HG03097 (cell line): ENCODE results near the gene ANXA5.
A peak's percentile ranks its signal among the peaks of the same experiment; 100 is the strongest.
"Not testable (repeated sequence)": the region's sequence is repeated elsewhere in the genome, so short reads cannot be mapped to it uniquely, and the experiment has no call there.

ENCODE experiments used
- ATAC-seq: cut with Tn5 transposase; IDR thresholded peaks from one replicate; pipeline ENCODE4 v1.9.1; 2021; ENCODE audit not compliant: unreplicated experiment, low FRiP score

Gene ANXA5

GRCh38 chr4:121696581-121697461 lies at the start of gene ANXA5:
ANXA5 (minus strand) TSS chr4:121696980; CDS start chr4:121696589, 391 bp downstream.
- ATAC-seq = peak; percentile 94

- no peak for ATAC-seq
These were observed 46.0 kb upstream of the ANXA5 start for GRCh38 chr4:121742794-121743193.

DNA sequence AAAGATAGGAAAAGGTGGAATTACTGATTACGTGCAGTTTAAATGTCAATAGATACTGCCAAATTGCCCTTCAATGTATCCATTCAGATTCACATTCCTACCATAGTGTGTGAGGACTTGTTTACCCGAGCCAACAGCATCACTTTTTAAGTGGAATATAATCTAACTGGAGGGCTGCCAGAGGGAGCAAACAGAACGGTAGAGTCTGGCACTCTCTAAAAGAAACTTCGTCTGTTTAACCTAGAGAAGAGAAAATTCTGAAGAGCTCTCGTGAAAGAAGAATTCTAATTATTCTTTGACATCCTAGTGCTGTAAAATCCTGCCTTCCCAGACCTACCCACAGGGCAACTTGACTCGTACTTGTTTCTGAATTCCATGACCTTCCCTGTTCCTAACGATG lies 45.0 kb upstream of the ANXA5 start:
- no peak for ATAC-seq

DNA sequence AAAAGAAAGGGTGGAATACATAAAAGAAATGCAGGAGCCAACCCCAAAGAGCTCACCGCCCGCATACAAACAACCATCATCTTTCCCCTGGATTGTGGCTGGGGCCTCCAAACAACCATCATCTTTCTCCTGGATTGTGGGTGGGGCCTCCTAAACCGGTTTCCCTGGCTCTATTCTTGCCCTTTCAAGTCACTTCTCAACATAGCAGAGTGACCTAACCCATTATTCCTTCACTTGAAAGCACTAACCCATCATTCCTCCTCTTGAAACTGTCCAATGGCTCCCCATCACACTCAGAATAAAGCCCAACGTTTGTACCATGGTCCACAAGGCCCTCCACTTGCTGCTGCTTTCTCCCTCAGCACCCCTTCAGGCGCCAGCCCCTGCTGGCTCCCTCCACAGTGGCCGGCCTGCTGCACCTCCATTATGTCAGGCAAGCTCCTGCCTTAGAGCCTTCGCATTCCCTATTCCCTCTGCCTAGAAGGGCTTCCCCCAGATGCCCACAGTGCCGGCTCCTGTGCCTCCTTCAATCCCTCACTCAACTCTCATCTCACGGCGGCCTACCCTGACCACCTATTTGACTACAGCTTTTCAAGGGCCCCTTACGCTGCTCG lies 44.1 kb upstream of the ANXA5 start:
- ATAC-seq = no peak

DNA sequence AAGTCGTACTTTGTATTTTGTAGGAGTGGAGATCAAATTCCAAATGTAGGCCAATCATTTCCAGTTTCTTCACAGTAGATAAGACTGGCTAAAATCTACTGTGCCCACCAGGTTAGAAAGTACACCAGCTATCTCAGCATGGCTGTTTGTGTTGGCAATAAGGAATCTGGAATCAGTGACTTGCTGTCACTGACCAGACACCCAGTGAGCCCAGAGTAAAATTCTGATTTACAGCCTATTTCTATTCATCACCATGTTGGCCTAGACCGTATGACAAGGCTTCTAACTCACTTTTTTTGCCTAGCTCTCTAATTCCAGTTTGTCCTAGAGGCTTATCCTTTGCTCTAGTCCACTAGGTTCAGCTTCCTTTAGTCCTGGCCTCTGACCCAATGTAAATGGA lies 42.8 kb upstream of the ANXA5 start:
- ATAC-seq = no peak

DNA sequence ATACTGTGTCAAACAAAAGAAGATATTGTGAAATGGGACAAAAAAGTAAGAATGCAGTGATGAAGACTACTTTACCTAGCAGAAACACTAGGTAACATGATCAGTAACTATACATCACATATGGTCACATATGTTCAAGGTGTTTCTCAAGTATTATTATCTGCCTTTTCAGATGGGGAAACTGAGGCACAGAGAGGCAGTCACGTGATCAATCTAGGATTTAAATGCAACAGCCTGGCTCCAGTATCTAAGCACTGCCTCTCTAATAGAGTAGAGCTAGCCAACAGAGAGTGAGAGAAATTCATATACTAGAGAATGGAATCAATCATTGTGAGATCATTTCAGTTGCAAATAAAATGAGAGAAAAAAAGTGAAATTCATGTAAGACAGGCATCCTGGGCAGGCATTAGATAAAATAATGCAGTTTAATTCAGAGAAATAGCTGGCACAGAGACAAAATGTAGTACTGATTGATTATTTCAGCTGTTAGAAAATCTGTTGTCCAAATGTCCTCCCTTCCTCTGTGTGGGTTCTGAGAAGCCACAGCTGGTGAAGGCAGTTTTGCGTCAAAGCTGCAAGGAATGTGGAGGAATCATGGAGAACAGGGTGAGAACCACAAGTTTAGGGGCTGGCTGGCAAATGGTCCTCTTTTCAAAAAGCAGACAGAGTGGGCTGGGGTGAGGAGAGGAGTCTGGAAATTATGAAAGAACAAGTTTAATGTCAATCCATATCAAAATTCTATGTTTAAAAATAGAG lies 42.2 kb upstream of the ANXA5 start:
- ATAC-seq = no peak

DNA sequence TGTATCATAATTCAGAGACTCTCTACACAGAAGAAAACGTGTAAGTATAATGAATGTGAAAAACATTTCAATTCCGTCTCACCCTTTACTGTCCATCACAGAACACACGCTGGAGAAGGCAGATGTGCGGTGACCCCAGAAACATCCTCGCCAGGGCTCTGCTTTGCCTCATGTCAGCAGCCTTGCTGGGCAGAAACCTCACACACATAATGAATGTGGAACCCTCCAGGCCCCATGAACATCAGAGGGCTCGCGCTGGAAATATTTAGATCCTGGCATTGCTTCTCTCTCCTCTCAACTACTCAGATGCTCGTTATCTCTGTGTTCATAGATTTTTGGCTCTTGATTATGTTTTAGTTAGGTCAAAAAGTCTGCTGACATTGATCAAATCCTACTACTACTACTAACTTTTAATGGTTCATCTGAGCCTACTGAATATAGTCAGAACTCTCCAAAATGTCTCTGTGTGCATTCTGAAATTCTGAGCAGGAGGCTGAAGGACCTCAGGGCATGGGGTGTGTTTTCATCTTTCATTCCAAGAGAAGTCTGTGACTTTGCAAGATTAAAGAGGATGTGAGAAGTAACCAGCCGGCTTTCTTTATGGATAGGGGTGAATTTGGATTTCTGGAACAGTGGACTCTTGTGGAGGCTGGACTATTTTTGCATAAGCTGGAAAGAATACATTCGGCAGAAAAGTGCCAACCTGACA lies 41.2 kb upstream of the ANXA5 start:
- no peak for ATAC-seq

GRCh38 chr4:121736735-121737351 lies 40.1 kb upstream of the ANXA5 start:
- no peak for ATAC-seq

DNA sequence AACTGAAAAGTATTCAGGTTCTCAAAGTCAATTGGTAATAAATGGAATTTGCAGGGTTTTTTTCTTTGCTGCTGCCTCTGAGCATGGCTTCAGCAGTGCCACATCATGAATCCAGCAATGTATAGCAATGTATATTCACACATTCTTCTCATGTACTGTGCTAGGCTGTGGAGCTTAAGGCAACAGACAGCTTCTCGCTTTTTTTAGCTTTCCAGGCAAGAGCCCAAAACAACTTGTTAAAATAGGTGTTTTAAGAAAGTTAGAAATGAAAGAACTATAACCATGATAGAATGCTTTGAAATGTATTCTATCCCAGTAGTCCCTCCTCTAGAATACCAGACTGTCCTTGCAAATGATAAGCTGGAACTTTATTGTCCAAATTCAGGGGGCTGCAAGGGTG lies 37.8 kb upstream of the ANXA5 start:
- no peak for ATAC-seq

DNA sequence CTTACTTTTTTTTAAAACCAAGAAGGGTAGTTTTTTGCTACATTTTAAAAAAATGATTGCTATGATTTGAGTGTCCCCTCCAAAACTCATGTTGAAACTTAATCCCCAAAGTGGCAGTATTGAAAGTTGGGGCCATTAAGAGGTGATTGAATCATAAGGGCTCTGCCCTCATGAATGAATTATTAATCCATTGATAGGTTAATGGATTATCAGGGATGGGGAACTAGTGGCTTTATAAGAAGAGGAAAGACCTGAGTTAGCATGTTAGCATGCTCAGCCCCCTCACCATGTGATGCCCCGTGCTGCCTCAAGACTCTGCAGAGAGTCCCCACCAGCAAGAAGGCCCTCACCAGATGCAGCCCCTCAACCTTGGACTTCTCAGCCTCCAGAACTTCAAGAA lies 37.2 kb upstream of the ANXA5 start:
- ATAC-seq = no peak

GRCh38 chr4:121729753-121730152 lies 33.0 kb upstream of the ANXA5 start:
- ATAC-seq = not testable (repeated sequence)

- ATAC-seq = no peak
These were observed 32.0 kb upstream of the ANXA5 start for GRCh38 chr4:121728798-121729226.

- no peak for ATAC-seq
These were observed 31.3 kb upstream of the ANXA5 start for GRCh38 chr4:121728066-121728465.

GRCh38 chr4:121726642-121727268 lies 30.0 kb upstream of the ANXA5 start:
- peak; percentile 97 for ATAC-seq

GRCh38 chr4:121724671-121725070 lies 27.9 kb upstream of the ANXA5 start:
- ATAC-seq = no peak

DNA sequence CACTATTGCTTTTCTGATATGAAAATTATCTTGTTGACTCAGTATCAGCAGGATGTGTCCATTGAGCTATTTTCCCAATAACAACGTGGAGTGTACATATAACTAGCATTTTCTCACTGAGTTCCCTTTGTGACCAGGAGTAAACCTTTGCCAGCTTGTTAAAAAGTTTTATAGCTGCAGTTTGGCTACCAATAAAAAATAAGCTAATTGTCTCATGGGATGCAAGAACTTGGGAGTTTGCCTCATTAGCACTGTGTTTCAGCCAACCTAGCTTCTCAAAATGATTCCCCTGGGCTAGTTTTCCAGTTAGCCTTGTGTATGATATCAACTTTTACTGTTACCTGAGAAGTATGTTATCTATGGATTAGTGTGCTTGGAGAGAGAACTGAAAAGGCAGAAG lies 24.9 kb upstream of the ANXA5 start:
- no peak for ATAC-seq

GRCh38 chr4:121720109-121720508 lies 23.3 kb upstream of the ANXA5 start:
- ATAC-seq = no peak

DNA sequence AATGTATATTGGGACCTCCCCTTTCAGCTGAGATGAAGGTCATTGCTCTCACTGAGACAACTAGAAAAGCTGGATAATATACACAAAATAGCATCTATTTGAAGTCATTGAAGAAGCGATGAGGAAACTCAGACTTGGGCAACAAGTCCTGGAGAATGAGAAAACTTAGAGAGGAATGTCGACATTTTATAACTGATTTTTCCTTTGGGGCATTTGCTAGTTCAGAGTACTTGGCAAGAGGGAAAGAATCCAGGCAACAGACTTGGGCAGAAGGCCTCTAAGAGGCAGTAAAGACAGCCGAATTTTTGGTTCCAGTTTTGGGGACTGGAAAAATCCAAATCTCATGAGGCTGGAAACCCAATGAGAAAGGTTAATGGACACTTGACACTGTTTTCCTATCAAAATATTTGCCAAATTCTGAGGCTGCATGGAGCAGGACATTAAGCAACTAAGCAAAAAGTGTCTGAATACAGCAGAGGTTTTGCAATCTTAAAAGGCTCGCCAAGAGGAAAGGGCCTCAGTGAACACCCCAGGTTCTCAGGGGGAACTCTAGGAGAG lies 21.0 kb upstream of the ANXA5 start:
- no peak for ATAC-seq

DNA sequence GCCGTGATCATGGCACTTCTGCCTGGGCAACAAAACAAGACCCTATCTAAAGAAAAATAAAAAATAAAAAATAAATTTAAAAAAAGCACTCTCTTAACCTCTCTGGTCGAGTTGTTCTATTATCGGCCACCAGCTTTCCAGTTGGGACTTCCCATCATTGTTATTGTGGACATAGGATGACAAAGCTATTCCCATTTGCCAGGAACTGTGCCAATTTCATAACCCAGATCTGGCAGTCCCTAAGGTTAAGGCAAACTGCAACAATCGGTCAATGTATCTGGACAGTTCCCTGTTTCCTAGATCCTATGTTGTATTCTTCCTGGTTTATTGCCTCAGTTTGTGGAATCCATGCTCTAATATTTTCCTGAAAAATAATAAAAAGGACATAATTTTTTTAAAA lies 17.8 kb upstream of the ANXA5 start:
- no peak for ATAC-seq

- no peak for ATAC-seq
These were observed 16.0 kb upstream of the ANXA5 start for GRCh38 chr4:121712783-121713182.
